ENCODE results near the gene CD300LG. TPM values are rescaled to one million over a fixed set of nuclear protein-coding genes. Genes with fewer than 3 reads are reported as not detected.

Gene CD300LG
- polyA plus RNA-seq, 1 donor (not counting 4 experiments of a cell fraction or from before 2014, with no cell fraction given): not detected

DNA sequence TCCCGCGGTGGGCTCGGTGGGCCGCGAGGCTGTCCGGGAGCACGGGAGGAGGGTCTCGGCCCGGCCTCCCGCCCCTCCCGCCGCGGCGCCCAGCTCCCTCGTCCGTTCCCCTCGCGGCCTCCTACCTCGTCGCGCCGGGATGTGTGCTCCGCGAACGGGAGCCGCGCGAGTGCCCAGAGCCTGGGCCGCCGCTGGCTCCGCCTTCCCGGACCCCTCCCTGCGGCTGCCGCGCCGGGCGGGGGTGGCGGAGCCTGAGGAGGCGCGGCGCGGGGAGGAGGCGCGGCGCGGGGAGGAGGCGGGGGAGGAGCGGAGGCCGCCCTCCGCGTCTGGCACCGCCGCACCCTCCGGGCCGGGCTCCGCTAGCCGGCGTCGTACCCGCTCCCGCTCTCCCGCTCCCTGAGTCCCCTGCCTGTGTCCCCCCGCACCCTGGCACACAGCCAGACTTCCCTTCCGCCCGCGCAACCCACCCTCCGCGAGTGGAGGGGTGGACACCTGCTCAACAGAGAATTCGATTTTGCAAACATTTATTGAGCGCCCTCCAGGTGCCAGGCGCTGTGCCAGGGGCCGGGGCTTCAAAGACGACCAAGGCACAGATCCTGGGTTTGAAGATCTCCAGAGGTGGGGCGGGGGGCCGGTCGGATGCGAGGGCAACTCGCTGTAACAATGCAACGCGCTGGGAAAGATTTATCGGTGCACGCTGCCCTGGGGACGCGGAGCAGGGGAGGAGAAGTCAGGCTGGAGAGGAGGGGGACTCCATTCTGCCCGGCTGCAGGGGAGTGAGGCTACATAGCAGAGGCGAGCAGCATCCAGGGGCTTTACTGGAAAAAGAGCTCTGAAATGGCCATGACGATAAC, 13.8 kb upstream of the CD300LG start, which contains the start of gene MPP3:
TSS of gene MPP3 (minus strand) at position 171 of the 854 bp plus-strand sequence. CDS start 1,240 bp downstream, outside the sequence.
- H3K4me3 ChIP-seq (ENCODE audit: control insufficient read depth in 2 of 3, extremely low read depth in 1 of 3, insufficient read depth in 2 of 3, low read depth in 1 of 3, low read length in 3 of 3): peak within 1 kb of the TSS; percentile 51 to 73 (median 66)
- dilution Hi-C loops (cut with MboI; ENCODE audit: extremely low pct_ligation_motif_present, low sequenced_read_pairs): no loop called here
- peak within 1 kb of the TSS; percentile 71 for H3K9ac ChIP-seq (ENCODE audit: control insufficient read depth, extremely low read depth, insufficient read depth, low read length)
- H3K4me1 ChIP-seq (ENCODE audit: control insufficient read depth, extremely low read depth, insufficient read depth, low read length): peaks cover 11% of the 10 kb centered on the region
- H3K9me1 ChIP-seq (ENCODE audit: control insufficient read depth, extremely low read depth, insufficient read depth, low read length): no peaks in the 10 kb centered on the region
- DNase-seq (ENCODE audit: low read depth, low spot score): no peak
- no peaks in the 10 kb centered on the region for H3K79me2 ChIP-seq (ENCODE audit: control insufficient read depth, insufficient read depth, low read length)
- peaks cover 4% of the 10 kb centered on the region for H3K27me3 ChIP-seq (ENCODE audit: control insufficient read depth, extremely low read depth, insufficient read depth, low read length)
- peak within 1 kb of the TSS; percentile 58 for H2AFZ ChIP-seq (ENCODE audit: control insufficient read depth, low read length)
- no peaks in the 10 kb centered on the region for H3K9me3 ChIP-seq (ENCODE audit: control insufficient read depth, low read depth, low read length)
- peak within 1 kb of the TSS; percentile 78 for H3K4me2 ChIP-seq (ENCODE audit: control insufficient read depth, extremely low read depth, insufficient read depth, low read depth, low read length)
- peaks cover 12 to 13% of the 10 kb centered on the region in 2 experiments for H3K36me3 ChIP-seq (ENCODE audit: control insufficient read depth in 2 of 2, extremely low read depth in 1 of 2, insufficient read depth in 2 of 2, low read length in 2 of 2)
- no peak for TF ChIP-seq EZH2 (IDR thresholded peaks at IDR 0.05; ENCODE audit: low read length)
- TF ChIP-seq, protein P1, sequence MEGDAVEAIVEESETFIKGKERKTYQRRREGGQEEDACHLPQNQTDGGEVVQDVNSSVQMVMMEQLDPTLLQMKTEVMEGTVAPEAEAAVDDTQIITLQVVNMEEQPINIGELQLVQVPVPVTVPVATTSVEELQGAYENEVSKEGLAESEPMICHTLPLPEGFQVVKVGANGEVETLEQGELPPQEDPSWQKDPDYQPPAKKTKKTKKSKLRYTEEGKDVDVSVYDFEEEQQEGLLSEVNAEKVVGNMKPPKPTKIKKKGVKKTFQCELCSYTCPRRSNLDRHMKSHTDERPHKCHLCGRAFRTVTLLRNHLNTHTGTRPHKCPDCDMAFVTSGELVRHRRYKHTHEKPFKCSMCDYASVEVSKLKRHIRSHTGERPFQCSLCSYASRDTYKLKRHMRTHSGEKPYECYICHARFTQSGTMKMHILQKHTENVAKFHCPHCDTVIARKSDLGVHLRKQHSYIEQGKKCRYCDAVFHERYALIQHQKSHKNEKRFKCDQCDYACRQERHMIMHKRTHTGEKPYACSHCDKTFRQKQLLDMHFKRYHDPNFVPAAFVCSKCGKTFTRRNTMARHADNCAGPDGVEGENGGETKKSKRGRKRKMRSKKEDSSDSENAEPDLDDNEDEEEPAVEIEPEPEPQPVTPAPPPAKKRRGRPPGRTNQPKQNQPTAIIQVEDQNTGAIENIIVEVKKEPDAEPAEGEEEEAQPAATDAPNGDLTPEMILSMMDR (optimal IDR thresholded peaks at IDR 0.05 in 1 of 3, IDR thresholded peaks at IDR 0.05 in 1 of 3, conservative IDR thresholded peaks at IDR 0.05 in 1 of 3; ENCODE audit: extremely low read depth in 1 of 3, insufficient read depth in 2 of 3, low read length in 3 of 3): no peak
- peak within 1 kb of the TSS; percentile 42 for H3K27ac ChIP-seq (ENCODE audit: control insufficient read depth, insufficient read depth, low read length)
- no peaks in the 10 kb centered on the region for H4K20me1 ChIP-seq (ENCODE audit: control insufficient read depth, extremely low read depth, insufficient read depth, low read length)
- FAIRE-seq: no peak

DNA sequence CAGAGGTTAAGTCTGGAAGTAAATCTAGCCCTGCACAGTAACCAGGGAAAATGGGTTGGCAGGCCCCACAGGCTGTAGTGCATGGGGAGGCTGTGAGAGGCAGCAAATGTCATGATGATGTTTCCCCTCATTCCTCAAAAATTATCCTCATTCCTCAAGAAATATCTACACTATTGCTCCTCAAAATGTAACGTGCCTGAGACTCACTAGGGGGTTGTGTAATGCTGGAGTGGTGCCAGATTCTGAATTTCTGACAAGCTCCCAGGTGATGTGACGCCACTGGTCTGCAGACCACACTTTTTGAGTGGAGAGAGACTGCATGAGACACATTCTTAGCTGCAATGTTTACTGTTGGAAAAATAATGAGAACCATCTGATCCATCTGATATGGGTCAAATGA, 12.9 kb upstream of the CD300LG start:
- no peak for FAIRE-seq
- Histone ChIP-seq H3K79me2 (ENCODE audit: control insufficient read depth, insufficient read depth, low read length) (no peaks in the 10 kb centered on the region), H3K27me3 (ENCODE audit: control insufficient read depth, extremely low read depth, insufficient read depth, low read length) (peaks cover 4% of the 10 kb centered on the region), H3K36me3 (ENCODE audit: control insufficient read depth in 2 of 2, extremely low read depth in 1 of 2, insufficient read depth in 2 of 2, low read length in 2 of 2) (peaks cover 8 to 13% of the 10 kb centered on the region in 2 experiments), H2AFZ (ENCODE audit: control insufficient read depth, low read length) (no peak overlapping the region), H3K4me2 (ENCODE audit: control insufficient read depth, extremely low read depth, insufficient read depth, low read depth, low read length) (no peak overlapping the region), H3K27ac (ENCODE audit: control insufficient read depth, insufficient read depth, low read length) (no peak overlapping the region), H3K4me1 (ENCODE audit: control insufficient read depth, extremely low read depth, insufficient read depth, low read length) (peaks cover 11% of the 10 kb centered on the region), H3K9me3 (ENCODE audit: control insufficient read depth, low read depth, low read length) (no peaks in the 10 kb centered on the region), H4K20me1 (ENCODE audit: control insufficient read depth, extremely low read depth, insufficient read depth, low read length) (no peaks in the 10 kb centered on the region), H3K9me1 (ENCODE audit: control insufficient read depth, extremely low read depth, insufficient read depth, low read length) (no peaks in the 10 kb centered on the region), H3K4me3 (ENCODE audit: control insufficient read depth in 2 of 3, extremely low read depth in 1 of 3, insufficient read depth in 2 of 3, low read depth in 1 of 3, low read length in 3 of 3) (no peak overlapping the region), H3K9ac (ENCODE audit: control insufficient read depth, extremely low read depth, insufficient read depth, low read length) (no peak overlapping the region)
- dilution Hi-C loops (cut with MboI; ENCODE audit: extremely low pct_ligation_motif_present, low sequenced_read_pairs): no loop called here
- TF ChIP-seq EZH2 (IDR thresholded peaks at IDR 0.05; ENCODE audit: low read length): no peak
- TF ChIP-seq, protein P1 (optimal IDR thresholded peaks at IDR 0.05 in 1 of 3, IDR thresholded peaks at IDR 0.05 in 1 of 3, conservative IDR thresholded peaks at IDR 0.05 in 1 of 3; ENCODE audit: extremely low read depth in 1 of 3, insufficient read depth in 2 of 3, low read length in 3 of 3): no peak
- DNase-seq (ENCODE audit: low read depth, low spot score): no peak
